Activated T-helper 9 cell treated with anti-CD3 and anti-CD28 coated beads, Interleukin-2, amount 50 U/mL, for 16 hours (primary cell): ENCODE data around the gene PANK4.
"Not testable (repeated sequence)": the region's sequence is repeated elsewhere in the genome, so short reads cannot be mapped to it uniquely, and the experiment has no call there.

ENCODE experiments used
- DNase-seq: peaks from one replicate; pipeline ENCODE4 v3.0.0-alpha.2; 2020; ENCODE audit warnings: low read depth

PANK4 gene

GRCh38 chr1:2459102-2459753 is 67.2 kb downstream of the PANK4 start:
- DNase-seq: not testable (repeated sequence)

DNA sequence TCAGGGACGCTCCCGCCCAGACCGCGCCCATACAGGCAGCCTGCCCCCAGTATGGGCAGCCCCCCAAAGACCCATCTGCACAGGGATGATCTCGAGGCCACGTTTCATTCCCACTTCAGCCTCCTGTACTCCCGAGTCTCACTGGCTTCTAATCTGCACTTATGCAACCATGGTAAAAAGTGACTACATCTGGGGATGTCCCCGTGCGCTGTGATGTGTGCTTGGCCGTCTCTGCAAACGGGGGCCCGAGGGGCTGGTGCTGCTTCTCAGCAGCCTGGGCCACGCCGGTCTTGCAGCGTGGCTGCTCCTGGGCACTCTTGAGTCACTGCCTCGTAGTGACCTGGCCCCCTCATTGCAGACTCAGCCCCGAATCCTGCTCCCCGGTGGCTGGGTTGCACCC is 67.7 kb downstream of the PANK4 start:
- DNase-seq: no peak
